Tibial nerve (tissue), 3 donors: ENCODE results near the gene PREB.

Source experiments
- POLR2A ChIP-seq, 2 donors: fragments of 450-650 bp; IDR thresholded peaks; one replicate each; pipeline ENCODE4 v1.6.1; 2017; ENCODE audit warnings: antibody characterized with exemption in 2 of 2, mild to moderate bottlenecking in 2 of 2, moderate library complexity in 2 of 2
- TF ChIP-seq, protein P1 (sequence below), 5 experiments: fragments of 200-600 bp in 3 of 5; fragments of 450-650 bp in 2 of 5; sonication (generic) in 3 of 5; IDR thresholded peaks; one replicate each; pipeline ENCODE4 v1.5.1; 2016 to 2019; ENCODE audit warnings: antibody characterized with exemption in 5 of 5, mild to moderate bottlenecking in 3 of 5, moderate library complexity in 2 of 5

DNA sequence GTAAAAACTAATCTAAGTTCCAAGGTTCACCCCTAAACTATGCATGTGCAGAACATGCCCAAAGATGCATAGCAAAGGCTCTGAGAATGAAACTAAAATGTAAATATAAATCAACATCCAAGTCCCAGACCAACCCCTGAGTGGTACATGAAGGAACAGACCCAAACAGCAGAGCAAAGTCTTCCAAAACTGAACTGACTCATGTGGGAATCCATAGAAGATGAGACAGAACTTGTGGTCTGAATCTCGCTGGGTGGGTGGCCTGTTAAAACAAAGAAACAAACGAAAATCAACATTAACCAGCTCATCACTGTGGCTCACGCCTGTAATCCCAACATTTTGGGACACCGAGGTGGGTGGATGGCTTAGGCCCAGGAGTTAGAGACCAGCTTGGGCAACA lies 47.9 kb upstream of the PREB start:
- TF ChIP-seq, protein P1, sequence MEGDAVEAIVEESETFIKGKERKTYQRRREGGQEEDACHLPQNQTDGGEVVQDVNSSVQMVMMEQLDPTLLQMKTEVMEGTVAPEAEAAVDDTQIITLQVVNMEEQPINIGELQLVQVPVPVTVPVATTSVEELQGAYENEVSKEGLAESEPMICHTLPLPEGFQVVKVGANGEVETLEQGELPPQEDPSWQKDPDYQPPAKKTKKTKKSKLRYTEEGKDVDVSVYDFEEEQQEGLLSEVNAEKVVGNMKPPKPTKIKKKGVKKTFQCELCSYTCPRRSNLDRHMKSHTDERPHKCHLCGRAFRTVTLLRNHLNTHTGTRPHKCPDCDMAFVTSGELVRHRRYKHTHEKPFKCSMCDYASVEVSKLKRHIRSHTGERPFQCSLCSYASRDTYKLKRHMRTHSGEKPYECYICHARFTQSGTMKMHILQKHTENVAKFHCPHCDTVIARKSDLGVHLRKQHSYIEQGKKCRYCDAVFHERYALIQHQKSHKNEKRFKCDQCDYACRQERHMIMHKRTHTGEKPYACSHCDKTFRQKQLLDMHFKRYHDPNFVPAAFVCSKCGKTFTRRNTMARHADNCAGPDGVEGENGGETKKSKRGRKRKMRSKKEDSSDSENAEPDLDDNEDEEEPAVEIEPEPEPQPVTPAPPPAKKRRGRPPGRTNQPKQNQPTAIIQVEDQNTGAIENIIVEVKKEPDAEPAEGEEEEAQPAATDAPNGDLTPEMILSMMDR (IDR thresholded peaks at IDR 0.05) = no peak
- no peak for TF ChIP-seq POLR2A (IDR thresholded peaks at IDR 0.05)
